ENCODE data around the gene REP15. TPM values are rescaled to one million over a fixed set of nuclear protein-coding genes. Genes with fewer than 3 reads are reported as not detected.

The REP15 gene
- total RNA-seq (2014; rRNA removed; shearing (Covaris generic)), result 1.8 and 2.4 TPM in 2 replicates

GRCh38 chr12:27696293-27696652 is at the start of gene REP15:
TSS of gene REP15 (plus strand) at chr12:27696447. CDS start at chr12:27696563, 116 bp downstream.

GRCh38 chr12:27710592-27711316 is 14.5 kb downstream of the REP15 start, which contains the start of gene MRPS35:
TSS of gene MRPS35 (plus strand) at chr12:27710832. CDS start at chr12:27710844, 12 bp downstream.

Other genes starting within 250 kb of the REP15 start
- 0.45 TPM in 1 of 2 replicates, not detected in the other for gene SMCO2, start 249.7 kb upstream of the REP15 start, total RNA-seq (2014; rRNA removed; shearing (Covaris generic))
- gene PPFIBP1, start 172.2 kb upstream of the REP15 start, total RNA-seq (2014; rRNA removed; shearing (Covaris generic)), result 158 and 177 TPM in 2 replicates
- gene MRPS35, start 14.4 kb downstream of the REP15 start, total RNA-seq (2014; rRNA removed; shearing (Covaris generic)), result 59.2 and 67.4 TPM in 2 replicates
- gene KLHL42, start 83.8 kb downstream of the REP15 start, total RNA-seq (2014; rRNA removed; shearing (Covaris generic)), result 38.4 and 40.7 TPM in 2 replicates
- gene MANSC4, start 83.8 kb downstream of the REP15 start, total RNA-seq (2014; rRNA removed; shearing (Covaris generic)), result not detected in 2 replicates

All from A375 (cell line).